H1 (cell line): ENCODE data around the gene NAT10. TPM values are rescaled to one million over a fixed set of nuclear protein-coding genes. Genes with fewer than 3 reads are reported as not detected.

ENCODE experiments used
- CTCF ChIA-PET: fragments of 300-600 bp; sonication (Branson Sonifier 250); formaldehyde crosslinking; loops from one replicate; lab custom pipeline; 2021; ENCODE audit not compliant: partially characterized antibody; lab: Charles Lee
- POLR2A ChIA-PET: fragments of 300-600 bp; sonication (Branson Sonifier 250); formaldehyde crosslinking; loops from one replicate; lab custom pipeline; 2021; ENCODE audit warnings: inconsistent platforms; ENCODE audit not compliant: partially characterized antibody; lab: Charles Lee
- DNase-seq, 2 experiments: peaks; one replicate each; pipeline versions ENCODE4 v3.0.0 to v3.0.0-alpha.2; 2010 to 2022; ENCODE audit warnings: low spot score in 2 of 2, low read depth in 1 of 2, mixed read lengths in 1 of 2
- FAIRE-seq: peaks from 2 replicates; lab custom pipeline; 2011; peaks lifted over from hg19 to GRCh38; lab: Jason Lieb, UNC
- H2AFZ ChIP-seq: 2 replicates; pipeline ENCODE4 v1.8.1; 2012; ENCODE audit warnings: low read length, inconsistent platforms
- H2AK5ac ChIP-seq: 2 replicates; pipeline ENCODE4 v1.6.1; 2013; ENCODE audit warnings: low read depth, low read length
- H2BK120ac ChIP-seq: replicated peaks from 2 replicates; pipeline ENCODE3; 2013; ENCODE audit warnings: low read depth, low read length, inconsistent platforms
- H2BK12ac ChIP-seq: 2 replicates; pipeline ENCODE4 v1.6.1; 2013; ENCODE audit warnings: low read depth, low read length
- H2BK15ac ChIP-seq: 2 replicates; pipeline ENCODE4 v1.6.1; 2013; ENCODE audit warnings: low read length
- H2BK20ac ChIP-seq: 2 replicates; pipeline ENCODE4 v1.6.1; 2013; ENCODE audit warnings: low read length
- H2BK5ac ChIP-seq: 2 replicates; pipeline ENCODE4 v1.6.1; 2013; ENCODE audit warnings: low read depth, low read length
- H3K14ac ChIP-seq: 2 replicates; pipeline ENCODE4 v1.6.1; 2013; ENCODE audit warnings: inconsistent platforms; ENCODE audit not compliant: insufficient read length
- H3K18ac ChIP-seq: 2 replicates; pipeline ENCODE4 v1.6.1; 2013; ENCODE audit warnings: low read length; ENCODE audit errors: extremely low read depth
- H3K23ac ChIP-seq: 2 replicates; pipeline ENCODE4 v1.6.1; 2013; ENCODE audit warnings: inconsistent platforms; ENCODE audit not compliant: insufficient read length
- H3K23me2 ChIP-seq: 2 replicates; pipeline ENCODE4 v1.6.1; 2013; ENCODE audit warnings: low read depth, low read length
- H3K27ac ChIP-seq: 2 replicates; pipeline ENCODE4 v1.6.1; 2011; ENCODE audit warnings: low read depth, low read length, inconsistent platforms
- H3K27me3 ChIP-seq, 4 experiments: replicated peaks in 1 of 4; 1 replicate in 1 of 4; 2 replicates in 3 of 4; pipeline versions ENCODE4 v1.6.1 to v1.8.1; 2011 to 2013; ENCODE audit warnings: low read length in 3 of 4, mild to moderate bottlenecking in 3 of 4, inconsistent platforms in 2 of 4, mixed read lengths in 2 of 4, moderate library complexity in 1 of 4; ENCODE audit not compliant: control insufficient read depth in 3 of 4, insufficient read depth in 3 of 4; ENCODE audit errors: extremely low read depth in 1 of 4
- H3K36me3 ChIP-seq, 4 experiments: 2 replicates each; pipeline versions ENCODE4 v1.6.1 to v1.8.1; 2011 to 2013; ENCODE audit warnings: mild to moderate bottlenecking in 4 of 4, low read length in 3 of 4, moderate library complexity in 2 of 4, control low read depth in 1 of 4, inconsistent platforms in 1 of 4; ENCODE audit not compliant: insufficient read depth in 4 of 4, control insufficient read depth in 2 of 4
- H3K4ac ChIP-seq: replicated peaks from 2 replicates; pipeline ENCODE3; 2013; ENCODE audit warnings: low read length, low read depth, mixed read lengths, inconsistent platforms; ENCODE audit not compliant: insufficient read length
- H3K4me1 ChIP-seq, 4 experiments: replicated peaks in 1 of 4; 1 replicate in 1 of 4; 2 replicates in 3 of 4; pipeline versions ENCODE4 v1.6.1 to v1.8.1; 2011 to 2013; ENCODE audit warnings: low read length in 3 of 4, inconsistent platforms in 2 of 4, mixed read lengths in 1 of 4; ENCODE audit not compliant: insufficient read depth in 4 of 4, control insufficient read depth in 3 of 4
- H3K4me2 ChIP-seq, 2 experiments: 2 replicates each; pipeline versions ENCODE4 v1.6.1 to v1.8.1; 2011 to 2013; ENCODE audit warnings: low read depth in 2 of 2, low read length in 2 of 2, control low read depth in 1 of 2, inconsistent platforms in 1 of 2, mild to moderate bottlenecking in 1 of 2; ENCODE audit not compliant: insufficient read depth in 1 of 2
- H3K4me3 ChIP-seq, 4 experiments: fragments of 200-600, 300-600 bp in 1 of 4; sonication (generic), shearing (Covaris generic), sonication (Bioruptor Twin) in 1 of 4; 2 replicates each; pipeline versions ENCODE4 v1.5.1 to v1.8.1; 2011 to 2016; ENCODE audit warnings: low read length in 4 of 4, low read depth in 3 of 4, control low read depth in 2 of 4, inconsistent platforms in 2 of 4, mild to moderate bottlenecking in 2 of 4, mixed read lengths in 1 of 4, moderate library complexity in 1 of 4; ENCODE audit not compliant: insufficient read depth in 2 of 4; ENCODE audit errors: extremely low read depth in 1 of 4
- H3K56ac ChIP-seq: replicated peaks from 2 replicates; pipeline ENCODE3; 2013; ENCODE audit warnings: low read depth, mild to moderate bottlenecking, mixed read lengths, low read length, inconsistent platforms; ENCODE audit not compliant: insufficient read length
- H3K79me1 ChIP-seq: 2 replicates; pipeline ENCODE4 v1.6.1; 2013; ENCODE audit warnings: low read depth, low read length, control low read depth
- H3K79me2 ChIP-seq, 2 experiments: 2 replicates each; pipeline versions ENCODE4 v1.6.1 to v1.8.1; 2012 to 2013; ENCODE audit warnings: low read length in 2 of 2, mild to moderate bottlenecking in 2 of 2, inconsistent platforms in 1 of 2; ENCODE audit not compliant: insufficient read depth in 2 of 2, control insufficient read depth in 1 of 2
- H3K9ac ChIP-seq, 4 experiments: replicated peaks in 1 of 4; 1 replicate in 1 of 4; 2 replicates in 3 of 4; pipeline versions ENCODE4 v1.6.1 to v1.8.1; 2011 to 2013; ENCODE audit warnings: low read depth in 3 of 4, low read length in 3 of 4, control low read depth in 2 of 4, mild to moderate bottlenecking in 2 of 4, moderate library complexity in 2 of 4, inconsistent platforms in 1 of 4; ENCODE audit errors: extremely low read depth in 1 of 4
- H3K9me3 ChIP-seq, 2 experiments: 2 replicates each; pipeline versions ENCODE4 v1.6.1 to v1.8.1; 2012 to 2013; ENCODE audit warnings: mild to moderate bottlenecking in 2 of 2, moderate library complexity in 2 of 2, control low read depth in 1 of 2, inconsistent platforms in 1 of 2, low read depth in 1 of 2, low read length in 1 of 2, mixed read lengths in 1 of 2; ENCODE audit not compliant: insufficient read depth in 2 of 2
- H4K20me1 ChIP-seq, 2 experiments: replicated peaks in 1 of 2; 2 replicates each; pipeline versions ENCODE3 to v1.8.1; 2011 to 2013; ENCODE audit warnings: inconsistent platforms in 2 of 2, low read length in 2 of 2, mild to moderate bottlenecking in 1 of 2; ENCODE audit not compliant: insufficient read depth in 2 of 2, control insufficient read depth in 1 of 2
- H4K5ac ChIP-seq: 2 replicates; pipeline ENCODE4 v1.6.1; 2013; ENCODE audit warnings: low read length, low read depth, mixed read lengths, inconsistent platforms; ENCODE audit not compliant: insufficient read length
- H4K8ac ChIP-seq: 2 replicates; pipeline ENCODE4 v1.8.0; 2013; ENCODE audit warnings: mild to moderate bottlenecking, moderate library complexity, low read length, inconsistent platforms; ENCODE audit not compliant: insufficient read depth; ENCODE audit errors: extremely low read depth
- H4K91ac ChIP-seq: replicated peaks from 2 replicates; pipeline ENCODE3; 2013; ENCODE audit warnings: low read length, mixed read lengths, inconsistent platforms; ENCODE audit not compliant: insufficient read length
- GTF2F1 ChIP-seq: IDR thresholded peaks from 2 replicates; pipeline ENCODE4 v1.6.1; 2012; ENCODE audit warnings: low read depth, low read length, improper control_type of control experiment, borderline replicate concordance
- WGBS, 2 experiments: shearing (Covaris generic) in 1 of 2; methylation state at CpG; one replicate each; pipeline versions ENCODE4 v1.1.6 to v1.1.7; 2013 to 2015; ENCODE audit warnings: low lambda C conversion rate in 2 of 2, mixed read lengths in 2 of 2, inconsistent platforms in 1 of 2, low coverage in 1 of 2, missing lambda C conversion rate in 1 of 2; ENCODE audit not compliant: insufficient replicate concordance in 2 of 2, insufficient coverage in 1 of 2, insufficient read length in 1 of 2; ENCODE audit errors: extremely low coverage in 1 of 2, missing lambda C conversion rate in 1 of 2; 5-methylcytosine and 5-hydroxymethylcytosine counted together
- polyA plus RNA-seq, 7 experiments: library from polyadenylated mRNA; depleted of rRNA in 3 of 7; stranded (reverse) in 5 of 7; unstranded in 2 of 7; fragments of >200 nt in 5 of 7; fragments of 200-250 nt in 2 of 7; gene quantifications; 1 replicate in 5 of 7; 2 replicates in 1 of 7; 4 replicates in 1 of 7; pipeline versions ENCODE4 v1.2.1 to v1.2.3, GENCODE V29; 2011 to 2013; ENCODE audit warnings: missing spikeins in 2 of 7, mixed read lengths in 2 of 7
- total RNA-seq: library from RNA; stranded (reverse); fragmentation: NEBNext Ultra II Directional; extraction: Animal tissue kit (Norgen Biotek cat#: 25700); gene quantifications from 2 replicates; pipeline ENCODE4 v1.2.1, GENCODE V29; 2021

Gene NAT10
- total and polyA plus RNA-seq, 2 of the 8 experiments (the other 6 are each of a cell fraction or from before 2014, with no cell fraction given) = 66.3 to 89.6 TPM

DNA sequence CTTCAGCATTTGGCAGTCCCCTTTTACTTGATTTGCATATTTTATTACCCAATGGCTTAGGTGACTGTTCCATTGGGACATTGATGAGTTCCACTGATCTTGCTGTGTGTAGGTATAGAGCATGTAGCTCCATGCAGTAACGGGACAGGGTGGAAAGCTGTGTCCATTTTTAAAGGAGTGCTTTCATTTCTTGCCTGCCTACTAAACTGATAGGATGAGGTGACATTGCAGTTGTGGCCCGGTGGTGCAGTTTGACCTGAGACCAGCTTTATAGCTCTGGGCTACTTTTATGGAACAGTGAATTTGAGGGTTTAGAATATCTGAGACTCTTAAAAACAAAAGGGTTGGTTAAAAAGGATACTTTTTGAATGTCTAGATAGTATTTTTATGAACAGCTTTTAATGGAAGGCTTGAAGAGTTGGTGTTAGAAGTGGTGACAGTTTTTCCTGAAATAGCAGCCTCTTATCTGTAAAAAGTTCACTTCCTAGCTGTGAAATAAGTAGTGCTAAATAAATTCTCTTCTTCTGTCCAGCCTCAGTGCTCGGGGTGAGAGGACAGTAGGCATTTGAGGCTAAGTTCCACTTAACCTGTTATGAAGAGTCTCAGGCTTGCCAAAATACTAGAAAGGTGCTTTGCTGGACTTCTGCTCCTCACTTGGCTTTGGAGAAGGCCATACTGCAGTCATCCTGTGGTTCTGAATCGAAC is 27.0 kb downstream of the NAT10 start:
- POLR2A ChIA-PET = interaction anchor here (1.0 to 4.0 kb wide), 4 partner anchors 9 to 55 kb away, joined by 3 to 23 read pairs (median 4); no protein-coding TSS in a partner anchor
- Histone ChIP-seq H3K4ac (no peak overlapping the region), H3K27ac (no peak overlapping the region), H3K9me3 (no peaks in the 10 kb centered on the region), H3K36me3 (peaks cover 15 to 66% (median 50%) of the 10 kb centered on the region in 4 experiments)
- no peak for TF ChIP-seq GTF2F1
- TF ChIP-seq, all 59 proteins: peak for 0
- Histone ChIP-seq H4K8ac (no peak overlapping the region), H3K79me2 (no peaks in the 10 kb centered on the region), H3K56ac (no peak overlapping the region), H2BK5ac (no peak overlapping the region), H3K4me2 (no peak overlapping the region), H2AFZ (no peak overlapping the region), H3K18ac (no peak overlapping the region), H4K5ac (no peak overlapping the region), H3K79me1 (no peaks in the 10 kb centered on the region), H3K23ac (no peak overlapping the region), H2AK5ac (no peak overlapping the region), H4K91ac (no peak overlapping the region), H2BK120ac (no peak overlapping the region), H2BK12ac (no peak overlapping the region), H4K20me1 (peaks cover 3 to 7% of the 10 kb centered on the region in 2 experiments), H3K27me3 (no peaks in the 10 kb centered on the region), H3K4me3 (no peak overlapping the region), H3K4me1 (no peaks in the 10 kb centered on the region), H3K9ac (no peak overlapping the region), H3K23me2 (no peaks in the 10 kb centered on the region), H2BK20ac (no peak overlapping the region), H2BK15ac (no peak overlapping the region), H3K14ac (no peak overlapping the region)
- no peak for DNase-seq
- FAIRE-seq = no peak
- 90% methylated on average over 4 of the region's 4 CpGs; no CpG with 5 or more reads in 1 of the 2 experiments for WGBS, 2 experiments
- CTCF ChIA-PET = interaction anchor here (0.9 to 1.6 kb wide), 2 partner anchors 9 to 10 kb away, joined by 3 to 5 read pairs; no protein-coding TSS in a partner anchor
